Osteocyte (in vitro differentiated cells): ENCODE data around the gene PRUNE2. TPM values are rescaled to one million over a fixed set of nuclear protein-coding genes. Genes with fewer than 3 reads are reported as not detected.

Source experiments
- DNase-seq: peaks from one replicate; pipeline ENCODE4 v3.0.0; 2021; ENCODE audit warnings: mixed read lengths; ENCODE audit not compliant: unreplicated experiment; ENCODE audit errors: extremely low spot score
- H3K27ac Mint-ChIP-seq: one replicate; pipeline ENCODE4 v1.8.0; 2021; ENCODE audit warnings: mild to moderate bottlenecking, mixed read lengths; ENCODE audit not compliant: unreplicated experiment
- H3K27me3 Mint-ChIP-seq: one replicate; pipeline ENCODE4 v1.8.0; 2021; ENCODE audit warnings: mixed read lengths; ENCODE audit not compliant: unreplicated experiment
- H3K36me3 Mint-ChIP-seq: one replicate; pipeline ENCODE4 v1.8.0; 2021; ENCODE audit warnings: mixed read lengths; ENCODE audit not compliant: unreplicated experiment
- H3K4me1 Mint-ChIP-seq: one replicate; pipeline ENCODE4 v1.8.0; 2021; ENCODE audit warnings: mixed read lengths; ENCODE audit not compliant: unreplicated experiment
- H3K4me3 Mint-ChIP-seq: one replicate; pipeline ENCODE4 v1.8.0; 2021; ENCODE audit warnings: mild to moderate bottlenecking, moderate library complexity, mixed read lengths; ENCODE audit not compliant: unreplicated experiment
- H3K9me3 Mint-ChIP-seq: one replicate; pipeline ENCODE4 v1.8.0; 2021; ENCODE audit warnings: mixed read lengths; ENCODE audit not compliant: unreplicated experiment
- CTCF ChIP-seq: fragments of 200-600 bp; sonication (generic); IDR thresholded peaks from 2 replicates; pipeline ENCODE4 v1.5.0; 2021; ENCODE audit warnings: antibody characterized with exemption, mild to moderate bottlenecking, moderate library complexity
- total RNA-seq: library from RNA; stranded (reverse); gene quantifications from 2 replicates; pipeline ENCODE4 v1.2.1, GENCODE V29; 2021

PRUNE2 gene
- total RNA-seq, 1 donor from 2014 or later: 1.0 TPM

GRCh38 chr9:76911971-76912370 lies 6.1 kb upstream of the PRUNE2 start:
- H3K27me3 Mint-ChIP-seq: peaks cover 39% of the 10 kb centered on the region
- H3K27ac Mint-ChIP-seq: no peak overlapping the region
- no peaks in the 10 kb centered on the region for H3K36me3 Mint-ChIP-seq
- TF ChIP-seq CTCF: no peak
- H3K9me3 Mint-ChIP-seq: no peaks in the 10 kb centered on the region
- DNase-seq: no peak
- H3K4me1 Mint-ChIP-seq: peaks cover 11% of the 10 kb centered on the region
- no peak overlapping the region for H3K4me3 Mint-ChIP-seq

GRCh38 chr9:76910861-76911260 lies 4.9 kb upstream of the PRUNE2 start:
- Mint-ChIP-seq H3K36me3 (no peaks in the 10 kb centered on the region), H3K4me1 (peaks cover 15% of the 10 kb centered on the region), H3K9me3 (no peaks in the 10 kb centered on the region), H3K4me3 (no peak overlapping the region), H3K27me3 (peaks cover 31% of the 10 kb centered on the region), H3K27ac (no peak overlapping the region)
- TF ChIP-seq CTCF: no peak
- DNase-seq: no peak

- TF ChIP-seq CTCF: no peak
- Mint-ChIP-seq H3K4me1 (peaks cover 14% of the 10 kb centered on the region), H3K4me3 (peak overlapping the region; percentile 55), H3K9me3 (no peaks in the 10 kb centered on the region), H3K36me3 (no peaks in the 10 kb centered on the region), H3K27ac (no peak overlapping the region), H3K27me3 (peaks cover 55% of the 10 kb centered on the region)
- DNase-seq: no peak
Measured at GRCh38 chr9:76906647-76906975, 697 bp upstream of the PRUNE2 start.

- H3K36me3 Mint-ChIP-seq: no peaks in the 10 kb centered on the region
- no peak for TF ChIP-seq CTCF
- DNase-seq: no peak
- peaks cover 14% of the 10 kb centered on the region for H3K4me1 Mint-ChIP-seq
- peak overlapping the region; percentile 76 for H3K4me3 Mint-ChIP-seq
- H3K27me3 Mint-ChIP-seq: peaks cover 68% of the 10 kb centered on the region
- no peaks in the 10 kb centered on the region for H3K9me3 Mint-ChIP-seq
- no peak overlapping the region for H3K27ac Mint-ChIP-seq
Measured at GRCh38 chr9:76904661-76905457, 1.1 kb downstream of the PRUNE2 start.

- no peak for TF ChIP-seq CTCF
- H3K27me3 Mint-ChIP-seq: peaks cover 63% of the 10 kb centered on the region
- peaks cover 2% of the 10 kb centered on the region for H3K36me3 Mint-ChIP-seq
- no peak overlapping the region for H3K27ac Mint-ChIP-seq
- peaks cover 14% of the 10 kb centered on the region for H3K4me1 Mint-ChIP-seq
- DNase-seq: no peak
- H3K4me3 Mint-ChIP-seq: no peak overlapping the region
- no peaks in the 10 kb centered on the region for H3K9me3 Mint-ChIP-seq
Measured at GRCh38 chr9:76902395-76902794, 3.5 kb downstream of the PRUNE2 start.
